Upper lobe of left lung (tissue), 4 donors: ENCODE measurements around the gene IGFN1.

Source experiments
- POLR2A ChIP-seq, 4 donors: fragments of 450-650 bp; IDR thresholded peaks; one replicate each; pipeline ENCODE4 v1.5.1; 2016 to 2017; ENCODE audit warnings: antibody characterized with exemption in 4 of 4, mild to moderate bottlenecking in 2 of 4
- TF ChIP-seq, protein P1 (sequence below), 6 experiments: fragments of 450-650 bp in 4 of 6; fragments of 200-600 bp in 2 of 6; sonication (generic) in 2 of 6; IDR thresholded peaks; one replicate each; pipeline ENCODE4 v1.5.1; 2016 to 2019; ENCODE audit warnings: antibody characterized with exemption in 6 of 6

- TF ChIP-seq, protein P1, sequence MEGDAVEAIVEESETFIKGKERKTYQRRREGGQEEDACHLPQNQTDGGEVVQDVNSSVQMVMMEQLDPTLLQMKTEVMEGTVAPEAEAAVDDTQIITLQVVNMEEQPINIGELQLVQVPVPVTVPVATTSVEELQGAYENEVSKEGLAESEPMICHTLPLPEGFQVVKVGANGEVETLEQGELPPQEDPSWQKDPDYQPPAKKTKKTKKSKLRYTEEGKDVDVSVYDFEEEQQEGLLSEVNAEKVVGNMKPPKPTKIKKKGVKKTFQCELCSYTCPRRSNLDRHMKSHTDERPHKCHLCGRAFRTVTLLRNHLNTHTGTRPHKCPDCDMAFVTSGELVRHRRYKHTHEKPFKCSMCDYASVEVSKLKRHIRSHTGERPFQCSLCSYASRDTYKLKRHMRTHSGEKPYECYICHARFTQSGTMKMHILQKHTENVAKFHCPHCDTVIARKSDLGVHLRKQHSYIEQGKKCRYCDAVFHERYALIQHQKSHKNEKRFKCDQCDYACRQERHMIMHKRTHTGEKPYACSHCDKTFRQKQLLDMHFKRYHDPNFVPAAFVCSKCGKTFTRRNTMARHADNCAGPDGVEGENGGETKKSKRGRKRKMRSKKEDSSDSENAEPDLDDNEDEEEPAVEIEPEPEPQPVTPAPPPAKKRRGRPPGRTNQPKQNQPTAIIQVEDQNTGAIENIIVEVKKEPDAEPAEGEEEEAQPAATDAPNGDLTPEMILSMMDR (IDR thresholded peaks at IDR 0.05), result peak in 1 of 6 experiments; percentile 22
- no peak for TF ChIP-seq POLR2A (IDR thresholded peaks at IDR 0.05)
Measured at GRCh38 chr1:201185123-201185453, 5.5 kb upstream of the IGFN1 start.
